RWPE2 (cell line): Measurements from ENCODE around the gene DDIT4.

Source experiments
- ATAC-seq: fragments of 200-7000 bp; cut with Tn5 transposase; 3 replicates; pipeline ENCODE4 v1.9.1; 2021; ENCODE audit warnings: low read depth
- DNase-seq: peaks from one replicate; pipeline ENCODE4 v3.0.0-alpha.2; 2020; ENCODE audit warnings: low spot score
- H3K27ac ChIP-seq: fragments of 450-650 bp; 2 replicates; pipeline ENCODE4 v1.5.1; 2017; ENCODE audit warnings: mild to moderate bottlenecking; ENCODE audit not compliant: poor library complexity, severe bottlenecking
- H3K27me3 ChIP-seq: fragments of 250-450 bp; sonication (Bioruptor Pico); 2 replicates; pipeline ENCODE4 v1.5.1; 2021; ENCODE audit warnings: mild to moderate bottlenecking, moderate library complexity; ENCODE audit not compliant: insufficient read depth, poor library complexity, severe bottlenecking
- H3K36me3 ChIP-seq: fragments of 250-450 bp; sonication (Bioruptor Pico); 2 replicates; pipeline ENCODE4 v1.5.1; 2020; ENCODE audit warnings: low read depth, mild to moderate bottlenecking, moderate library complexity
- H3K4me1 ChIP-seq: fragments of 250-450 bp; sonication (Bioruptor Pico); 2 replicates; pipeline ENCODE4 v1.5.1; 2021; ENCODE audit warnings: mild to moderate bottlenecking, moderate library complexity; ENCODE audit not compliant: insufficient read depth, poor library complexity, severe bottlenecking
- H3K4me3 ChIP-seq: fragments of 250-450 bp; sonication (Bioruptor Pico); 2 replicates; pipeline ENCODE4 v1.5.1; 2021; ENCODE audit warnings: mild to moderate bottlenecking, moderate library complexity; ENCODE audit not compliant: severe bottlenecking
- H3K9me3 ChIP-seq: fragments of 250-450 bp; sonication (Bioruptor Pico); 2 replicates; pipeline ENCODE4 v1.5.1; 2021; ENCODE audit warnings: mild to moderate bottlenecking, moderate library complexity; ENCODE audit not compliant: severe bottlenecking
- TF ChIP-seq, protein P1 (sequence below): fragments of 450-650 bp; IDR thresholded peaks from one replicate; pipeline ENCODE4 v1.5.1; 2017; ENCODE audit warnings: mild to moderate bottlenecking, moderate library complexity; ENCODE audit not compliant: poor library complexity, severe bottlenecking

Gene DDIT4

DNA sequence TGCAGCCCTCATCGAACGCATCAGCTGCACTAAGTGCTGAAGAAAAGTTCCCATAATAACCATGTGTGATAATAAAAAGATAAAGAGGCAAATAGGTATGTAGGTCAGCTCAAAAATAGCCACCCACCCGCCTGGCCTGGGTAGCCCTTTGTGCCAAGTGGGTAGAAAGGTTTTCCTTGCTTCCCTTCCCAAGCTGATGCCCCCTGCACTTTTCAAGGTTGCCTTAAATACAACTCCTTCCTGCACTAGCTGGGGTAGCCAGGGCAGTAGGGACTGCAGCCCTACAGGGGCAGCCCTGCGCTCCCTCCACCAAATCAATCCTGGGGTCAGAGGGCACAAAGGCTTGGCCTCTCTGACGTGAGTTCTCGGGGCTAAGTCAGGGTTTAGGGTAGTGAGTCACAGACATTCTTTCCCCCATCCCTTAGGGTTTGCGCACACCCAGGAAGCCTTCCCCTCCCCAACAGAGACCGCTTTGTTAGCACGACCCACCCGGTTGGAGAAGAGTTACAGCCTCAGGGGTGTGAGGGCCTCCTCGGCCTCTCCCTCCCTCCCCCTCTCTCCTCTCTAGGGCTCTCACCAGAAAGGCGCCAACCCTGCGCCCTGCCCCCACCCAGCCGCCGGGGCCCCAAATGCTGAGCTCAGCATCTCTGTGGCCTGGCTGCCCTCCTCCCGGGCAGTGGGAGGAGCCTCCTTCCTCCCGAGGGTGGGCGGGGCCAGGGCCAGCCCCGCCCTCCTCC lies 13.3 kb upstream of the DDIT4 start:
- no peak overlapping the region for H3K4me3 ChIP-seq
- peaks cover 63% of the 10 kb centered on the region for H3K4me1 ChIP-seq
- no peaks in the 10 kb centered on the region for H3K36me3 ChIP-seq
- ATAC-seq (peak; percentile 84), DNase-seq (peak; percentile 98)
- peak overlapping the region; percentile 99 for H3K27ac ChIP-seq
- no peaks in the 10 kb centered on the region for H3K27me3 ChIP-seq
- no peaks in the 10 kb centered on the region for H3K9me3 ChIP-seq
- TF ChIP-seq, protein P1, sequence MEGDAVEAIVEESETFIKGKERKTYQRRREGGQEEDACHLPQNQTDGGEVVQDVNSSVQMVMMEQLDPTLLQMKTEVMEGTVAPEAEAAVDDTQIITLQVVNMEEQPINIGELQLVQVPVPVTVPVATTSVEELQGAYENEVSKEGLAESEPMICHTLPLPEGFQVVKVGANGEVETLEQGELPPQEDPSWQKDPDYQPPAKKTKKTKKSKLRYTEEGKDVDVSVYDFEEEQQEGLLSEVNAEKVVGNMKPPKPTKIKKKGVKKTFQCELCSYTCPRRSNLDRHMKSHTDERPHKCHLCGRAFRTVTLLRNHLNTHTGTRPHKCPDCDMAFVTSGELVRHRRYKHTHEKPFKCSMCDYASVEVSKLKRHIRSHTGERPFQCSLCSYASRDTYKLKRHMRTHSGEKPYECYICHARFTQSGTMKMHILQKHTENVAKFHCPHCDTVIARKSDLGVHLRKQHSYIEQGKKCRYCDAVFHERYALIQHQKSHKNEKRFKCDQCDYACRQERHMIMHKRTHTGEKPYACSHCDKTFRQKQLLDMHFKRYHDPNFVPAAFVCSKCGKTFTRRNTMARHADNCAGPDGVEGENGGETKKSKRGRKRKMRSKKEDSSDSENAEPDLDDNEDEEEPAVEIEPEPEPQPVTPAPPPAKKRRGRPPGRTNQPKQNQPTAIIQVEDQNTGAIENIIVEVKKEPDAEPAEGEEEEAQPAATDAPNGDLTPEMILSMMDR: no peak

DNA sequence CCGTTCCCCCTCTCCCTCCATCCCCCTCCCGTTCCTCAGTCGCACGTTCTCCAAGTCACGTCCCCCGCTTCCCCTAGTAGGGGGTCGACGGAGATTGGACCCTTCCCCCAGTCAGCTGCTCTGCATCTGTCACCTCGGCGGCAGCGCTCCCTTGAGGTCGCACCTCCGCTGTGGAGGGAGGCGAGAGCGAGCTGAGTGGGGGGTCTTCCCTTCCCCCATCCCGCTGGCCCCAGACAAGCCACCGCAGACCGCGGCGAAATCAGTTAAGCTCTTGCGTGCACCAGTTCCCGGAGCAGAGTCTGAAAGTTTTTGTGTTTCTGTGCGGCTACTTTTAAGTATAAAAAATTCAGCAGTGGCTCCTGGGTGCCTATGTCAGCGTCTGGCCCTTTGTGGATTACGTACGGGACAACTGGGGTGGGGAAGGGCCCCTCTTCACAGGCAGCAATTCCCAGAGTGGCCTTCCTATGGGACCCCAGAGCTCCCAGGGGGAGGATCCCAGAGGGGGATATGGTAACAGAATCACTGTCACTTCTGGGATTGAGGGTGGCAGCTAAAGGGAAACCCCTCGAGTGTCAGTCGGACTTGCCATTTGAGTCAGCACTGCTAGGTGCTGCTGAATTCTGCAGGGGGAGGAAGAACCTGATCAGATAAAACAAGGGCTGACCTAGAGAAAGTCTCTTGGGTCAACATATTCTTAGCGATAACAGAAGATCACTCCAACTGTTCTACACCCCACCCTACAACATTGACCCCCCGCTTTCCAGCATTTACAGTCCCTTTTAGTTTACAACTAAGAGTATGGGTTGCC lies 12.5 kb upstream of the DDIT4 start:
- Histone ChIP-seq H3K36me3 (no peaks in the 10 kb centered on the region), H3K4me1 (peaks cover 63% of the 10 kb centered on the region), H3K4me3 (peak overlapping the region; percentile 11), H3K9me3 (no peaks in the 10 kb centered on the region), H3K27ac (peak overlapping the region; percentile 99), H3K27me3 (no peaks in the 10 kb centered on the region)
- TF ChIP-seq, protein P1: no peak
- DNase-seq: no peak
- ATAC-seq: no peak

DNA sequence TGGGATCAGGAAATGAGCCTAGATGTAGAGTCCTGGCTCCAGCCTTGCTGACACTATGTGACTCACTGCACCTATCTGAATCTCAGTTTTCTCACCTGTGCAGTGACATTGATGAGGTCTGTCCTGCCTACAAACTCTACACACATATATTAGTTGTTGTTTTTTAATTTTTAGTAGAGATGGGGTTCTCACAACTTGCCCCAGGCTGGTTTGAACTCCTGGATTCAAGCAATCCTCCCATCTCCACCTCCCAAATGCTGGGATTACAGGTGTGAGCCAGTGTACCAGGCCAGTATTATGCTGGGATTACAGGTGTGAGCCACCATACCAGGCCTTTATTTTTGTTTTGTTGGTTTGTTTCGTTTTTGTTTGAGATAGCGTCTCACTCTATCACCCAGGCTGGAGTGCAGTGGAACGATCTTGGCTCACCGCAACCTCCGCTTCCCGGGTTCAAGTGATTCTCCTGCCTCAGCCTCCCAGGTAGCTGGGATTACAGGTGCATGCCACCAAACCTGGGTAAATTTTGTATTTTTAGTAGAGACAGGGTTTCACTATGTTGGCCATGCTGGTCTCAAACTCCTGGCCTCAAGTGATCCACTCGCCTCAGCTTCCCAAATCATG lies 11.8 kb upstream of the DDIT4 start:
- Histone ChIP-seq H3K9me3 (no peaks in the 10 kb centered on the region), H3K27me3 (no peaks in the 10 kb centered on the region), H3K27ac (peak overlapping the region; percentile 99), H3K4me3 (no peak overlapping the region), H3K36me3 (no peaks in the 10 kb centered on the region), H3K4me1 (peaks cover 64% of the 10 kb centered on the region)
- TF ChIP-seq, protein P1: no peak
- DNase-seq (no peak), ATAC-seq (peak; percentile 28; the same call in 1 of the 3 replicates)

DNA sequence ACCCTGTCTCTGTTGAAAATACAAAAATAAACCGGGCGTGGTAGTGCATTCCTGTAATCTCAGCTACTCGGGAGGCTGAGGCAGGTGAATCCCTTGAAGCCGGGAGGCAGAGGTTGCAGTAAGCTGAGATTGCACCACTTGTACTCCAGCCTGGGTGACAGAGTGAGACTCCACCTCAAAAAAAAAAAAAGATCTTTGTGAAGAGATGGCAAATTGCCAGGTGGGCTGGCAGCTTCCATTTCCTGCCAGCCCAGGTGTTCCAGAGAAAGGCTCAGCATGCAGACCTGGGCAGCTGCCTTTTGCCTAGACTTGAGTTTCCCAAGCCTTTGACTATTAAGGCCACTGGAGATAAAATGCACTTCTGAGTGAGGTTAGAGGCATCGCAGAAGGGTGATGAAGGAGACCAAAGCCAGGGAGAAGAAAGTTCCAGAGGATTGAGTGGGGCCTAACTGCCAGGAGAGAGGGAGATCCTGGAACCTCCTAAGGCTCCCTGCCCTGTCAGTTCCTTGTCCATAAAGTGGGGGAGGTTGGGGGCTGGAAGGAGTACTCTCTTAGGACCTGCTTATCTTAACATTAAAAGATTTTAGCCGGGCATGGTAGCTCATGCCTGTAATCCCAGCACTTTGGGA lies 10.0 kb upstream of the DDIT4 start:
- Histone ChIP-seq H3K4me3 (no peak overlapping the region), H3K9me3 (no peaks in the 10 kb centered on the region), H3K36me3 (no peaks in the 10 kb centered on the region), H3K4me1 (peaks cover 64% of the 10 kb centered on the region), H3K27ac (peak overlapping the region; percentile 99), H3K27me3 (no peaks in the 10 kb centered on the region)
- TF ChIP-seq, protein P1: no peak
- peak; percentile 40 for ATAC-seq
- peak; percentile 88 for DNase-seq
